HG02763 (cell line): ENCODE measurements around the gene DPM2.
A peak's percentile ranks its signal among the peaks of the same experiment; 100 is the strongest.

ENCODE experiments used
- ATAC-seq: cut with Tn5 transposase; IDR thresholded peaks from one replicate; pipeline ENCODE4 v1.9.1; 2021; ENCODE audit warnings: mild to moderate bottlenecking, moderate library complexity; ENCODE audit not compliant: unreplicated experiment

Gene DPM2

GRCh38 chr9:127921557-127922120 lies 16.0 kb downstream of the DPM2 start:
- ATAC-seq: no peak

GRCh38 chr9:127920794-127921193 lies 16.9 kb downstream of the DPM2 start:
- no peak for ATAC-seq

- no peak for ATAC-seq
These were observed 18.3 kb downstream of the DPM2 start for GRCh38 chr9:127919253-127919815.

- no peak for ATAC-seq
These were observed 19.2 kb downstream of the DPM2 start for GRCh38 chr9:127918183-127919107.

- no peak for ATAC-seq
These were observed 20.1 kb downstream of the DPM2 start for GRCh38 chr9:127917603-127918002.

GRCh38 chr9:127916720-127917581 lies 20.7 kb downstream of the DPM2 start, which contains the start of gene ST6GALNAC4:
Gene ST6GALNAC4, minus strand, starts transcription at chr9:127917041. Its CDS starts 622 bp downstream, at chr9:127916419.
- peak; percentile 73 for ATAC-seq

- no peak for ATAC-seq
These were observed 21.6 kb downstream of the DPM2 start for GRCh38 chr9:127915801-127916719.

- no peak for ATAC-seq
These were observed 22.3 kb downstream of the DPM2 start for GRCh38 chr9:127915325-127915752.

- ATAC-seq: no peak
These were observed 24.0 kb downstream of the DPM2 start for GRCh38 chr9:127913682-127914081.

- ATAC-seq: no peak
These were observed 24.8 kb downstream of the DPM2 start for GRCh38 chr9:127912882-127913281.

GRCh38 chr9:127912296-127912695 lies 25.4 kb downstream of the DPM2 start:
- ATAC-seq: no peak

- no peak for ATAC-seq
These were observed 26.9 kb downstream of the DPM2 start for GRCh38 chr9:127910613-127911205.

GRCh38 chr9:127909839-127910273 lies 27.8 kb downstream of the DPM2 start:
- no peak for ATAC-seq

- ATAC-seq: no peak
These were observed 29.1 kb downstream of the DPM2 start for GRCh38 chr9:127908660-127908926.

- ATAC-seq: no peak
These were observed 29.6 kb downstream of the DPM2 start for GRCh38 chr9:127907867-127908659.

- no peak for ATAC-seq
These were observed 31.9 kb downstream of the DPM2 start for GRCh38 chr9:127905788-127906191.

GRCh38 chr9:127905004-127905728 lies 32.5 kb downstream of the DPM2 start:
- ATAC-seq: no peak

GRCh38 chr9:127904561-127905003 lies 33.1 kb downstream of the DPM2 start:
- no peak for ATAC-seq
